HCT116 (cell line): ENCODE results near the gene ARL15.

ENCODE experiments used
- CTCF ChIP-seq, 3 experiments: fragments of 200-600 bp in 1 of 3; sonication (generic) in 1 of 3; IDR thresholded peaks in 2 of 3; conservative IDR thresholded peaks in 1 of 3; 2 replicates each; pipeline ENCODE4 v1.5.1; 2012 to 2017; ENCODE audit warnings: low read depth in 2 of 3, low read length in 2 of 3, antibody characterized with exemption in 1 of 3, borderline replicate concordance in 1 of 3, control low read depth in 1 of 3, mild to moderate bottlenecking in 1 of 3, mixed read lengths in 1 of 3, mixed run types in 1 of 3, moderate library complexity in 1 of 3; ENCODE audit not compliant: insufficient read depth in 1 of 3
- EZH2 ChIP-seq: fragments of 200-600 bp; sonication (generic); IDR thresholded peaks from 2 replicates; pipeline ENCODE4 v1.6.1; 2017; ENCODE audit warnings: antibody characterized with exemption, mixed run types
- JUND ChIP-seq: IDR thresholded peaks from 2 replicates; pipeline ENCODE4 v1.6.1; 2012
- MAX ChIP-seq: IDR thresholded peaks from 2 replicates; pipeline ENCODE4 v1.6.1; 2012
- POLR2A ChIP-seq: IDR thresholded peaks from 2 replicates; pipeline ENCODE4 v1.7.0; 2011; ENCODE audit warnings: borderline replicate concordance; ENCODE audit not compliant: insufficient read depth, insufficient read length; ENCODE audit errors: extremely low read depth
- POLR2AphosphoS5 ChIP-seq: IDR thresholded peaks from 2 replicates; pipeline ENCODE4 v1.6.1; 2011; ENCODE audit warnings: mild to moderate bottlenecking, low read depth, low read length, moderate library complexity
- YY1 ChIP-seq: IDR thresholded peaks from 2 replicates; pipeline ENCODE4 v1.6.1; 2011; ENCODE audit warnings: low read length, low read depth, moderate library complexity, mild to moderate bottlenecking; ENCODE audit not compliant: insufficient replicate concordance; ENCODE audit errors: extremely low read depth

- TF ChIP-seq CTCF (IDR thresholded peaks at IDR 0.05 in 2 of 3, conservative IDR thresholded peaks at IDR 0.05 in 1 of 3; ENCODE audit: borderline replicate concordance in 1 of 3, insufficient read depth in 1 of 3, low read depth in 2 of 3, low read length in 2 of 3): no peak
- TF ChIP-seq EZH2: no peak
- TF ChIP-seq POLR2AphosphoS5: no peak
- TF ChIP-seq MAX: no peak
- no peak for TF ChIP-seq POLR2A
- no peak for TF ChIP-seq JUND
- TF ChIP-seq YY1: no peak
These were observed 292.8 kb downstream of the ARL15 start for GRCh38 chr5:54017580-54017979.
